Measurements from ENCODE around the gene OR51I1. TPM values are rescaled to one million over a fixed set of nuclear protein-coding genes. Genes with fewer than 3 reads are reported as not detected.
A peak's percentile ranks its signal among the peaks of the same experiment; 100 is the strongest.

The OR51I1 gene
- total RNA-seq, 1 experiment from 2014 or later: not detected

DNA sequence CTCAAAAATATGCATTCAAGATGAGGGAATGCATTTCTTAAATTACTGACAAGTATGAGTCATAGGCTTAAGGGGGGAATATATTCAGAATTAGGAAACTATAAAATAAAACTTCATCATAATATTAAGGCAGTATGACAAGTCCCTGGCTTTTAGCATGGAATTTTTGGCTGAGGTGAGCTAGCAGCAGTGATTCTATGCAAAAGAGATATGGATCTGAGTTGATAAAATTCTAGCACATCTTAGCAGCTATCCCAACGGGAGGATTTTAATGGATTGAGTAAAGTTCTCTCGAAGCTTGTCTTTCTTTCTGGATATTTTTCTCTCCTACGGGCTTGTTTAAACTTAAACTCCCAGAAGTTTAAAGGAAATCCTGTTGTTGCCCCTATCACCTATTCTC is 18.2 kb downstream of the OR51I1 start (continued):
- TF ChIP-seq, protein P1, sequence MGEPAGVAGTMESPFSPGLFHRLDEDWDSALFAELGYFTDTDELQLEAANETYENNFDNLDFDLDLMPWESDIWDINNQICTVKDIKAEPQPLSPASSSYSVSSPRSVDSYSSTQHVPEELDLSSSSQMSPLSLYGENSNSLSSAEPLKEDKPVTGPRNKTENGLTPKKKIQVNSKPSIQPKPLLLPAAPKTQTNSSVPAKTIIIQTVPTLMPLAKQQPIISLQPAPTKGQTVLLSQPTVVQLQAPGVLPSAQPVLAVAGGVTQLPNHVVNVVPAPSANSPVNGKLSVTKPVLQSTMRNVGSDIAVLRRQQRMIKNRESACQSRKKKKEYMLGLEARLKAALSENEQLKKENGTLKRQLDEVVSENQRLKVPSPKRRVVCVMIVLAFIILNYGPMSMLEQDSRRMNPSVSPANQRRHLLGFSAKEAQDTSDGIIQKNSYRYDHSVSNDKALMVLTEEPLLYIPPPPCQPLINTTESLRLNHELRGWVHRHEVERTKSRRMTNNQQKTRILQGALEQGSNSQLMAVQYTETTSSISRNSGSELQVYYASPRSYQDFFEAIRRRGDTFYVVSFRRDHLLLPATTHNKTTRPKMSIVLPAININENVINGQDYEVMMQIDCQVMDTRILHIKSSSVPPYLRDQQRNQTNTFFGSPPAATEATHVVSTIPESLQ (CRISPR knock-in tag; IDR thresholded peaks at IDR 0.05): no peak
- TF ChIP-seq CREB1 (CRISPR knock-in tag; IDR thresholded peaks at IDR 0.05) (no peak), ELF4 (CRISPR knock-in tag; IDR thresholded peaks at IDR 0.05; ENCODE audit: low read depth) (no peak)

DNA sequence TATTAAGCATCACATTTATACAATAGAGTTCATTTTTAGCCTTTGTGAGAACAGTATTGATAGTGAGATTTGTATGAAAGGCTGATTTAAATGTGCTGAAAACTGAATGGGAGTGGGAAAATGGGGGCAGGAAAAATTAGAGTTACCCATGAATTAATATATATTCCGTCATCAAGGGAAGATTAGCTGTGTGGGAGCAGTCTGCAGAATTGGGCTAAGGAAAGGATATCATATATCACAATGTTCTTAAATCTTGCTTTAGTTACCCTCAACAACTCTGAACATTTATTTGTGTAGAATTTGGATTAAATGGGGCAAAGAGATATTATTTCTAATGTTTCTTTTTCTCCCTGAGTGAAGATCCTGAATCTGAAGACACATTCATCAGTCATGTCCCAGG is 19.5 kb downstream of the OR51I1 start, which contains the start of gene OR51Q1:
OR51Q1 (plus strand) TSS at position 301 of the 400 bp plus-strand sequence; CDS start at position 391, 90 bp downstream.
- H3K27ac Mint-ChIP-seq: no peak within 1 kb of the TSS
- no peak within 1 kb of the TSS for H3K4me3 Mint-ChIP-seq
- peaks cover 21% of the 10 kb centered on the region for H3K9me3 Mint-ChIP-seq
- CTCF ChIA-PET: no interaction called here
- no peaks in the 10 kb centered on the region for H3K36me3 Mint-ChIP-seq
- H3K4me1 Mint-ChIP-seq: no peaks in the 10 kb centered on the region
- DNase-seq (ENCODE audit: low spot score) (no peak), ATAC-seq (no peak)
- no peak for TF ChIP-seq CBFB (CRISPR knock-in tag; IDR thresholded peaks at IDR 0.05; ENCODE audit: low read depth)
- no peaks in the 10 kb centered on the region for H3K27me3 Mint-ChIP-seq (ENCODE audit: low read depth)
- POLR2A ChIA-PET: no interaction called here

DNA sequence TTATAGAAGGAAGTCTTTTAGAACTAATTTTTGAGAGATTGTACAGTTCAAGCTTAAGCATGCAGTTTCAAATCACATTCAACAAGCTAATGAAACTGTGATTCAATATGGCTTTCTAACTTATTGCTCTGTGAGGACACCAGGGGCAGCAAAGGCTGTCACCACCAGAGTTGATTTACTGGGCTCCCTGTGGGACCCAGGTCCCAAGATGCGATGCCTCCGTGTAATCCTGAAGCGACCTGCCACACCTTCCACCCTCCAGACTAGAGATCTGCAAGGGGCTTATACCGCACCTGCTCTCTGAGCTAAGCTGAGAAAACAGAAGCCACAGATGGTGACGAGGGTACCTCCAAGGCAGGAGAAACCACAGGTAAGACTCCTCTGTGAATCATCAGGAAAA is 20.3 kb downstream of the OR51I1 start:
- ChIA-PET CTCF (no interaction called here), POLR2A (no interaction called here)
- H3K36me3 Mint-ChIP-seq: no peaks in the 10 kb centered on the region
- H3K27me3 Mint-ChIP-seq (ENCODE audit: low read depth): no peaks in the 10 kb centered on the region
- H3K4me1 Mint-ChIP-seq: no peaks in the 10 kb centered on the region
- peaks cover 21% of the 10 kb centered on the region for H3K9me3 Mint-ChIP-seq
- ATAC-seq (peak; percentile 83), DNase-seq (ENCODE audit: low spot score) (no peak)
- no peak overlapping the region for H3K4me3 Mint-ChIP-seq
- no peak for TF ChIP-seq CBFB (CRISPR knock-in tag; IDR thresholded peaks at IDR 0.05; ENCODE audit: low read depth)
- TF ChIP-seq PRRX2 (CRISPR knock-in tag; IDR thresholded peaks at IDR 0.05): no peak
- TF ChIP-seq RELA (CRISPR knock-in tag; IDR thresholded peaks at IDR 0.05; ENCODE audit: borderline replicate concordance): no peak
- no peak for TF ChIP-seq NR2C2 (CRISPR knock-in tag; IDR thresholded peaks at IDR 0.05)
- TF ChIP-seq, protein P2, sequence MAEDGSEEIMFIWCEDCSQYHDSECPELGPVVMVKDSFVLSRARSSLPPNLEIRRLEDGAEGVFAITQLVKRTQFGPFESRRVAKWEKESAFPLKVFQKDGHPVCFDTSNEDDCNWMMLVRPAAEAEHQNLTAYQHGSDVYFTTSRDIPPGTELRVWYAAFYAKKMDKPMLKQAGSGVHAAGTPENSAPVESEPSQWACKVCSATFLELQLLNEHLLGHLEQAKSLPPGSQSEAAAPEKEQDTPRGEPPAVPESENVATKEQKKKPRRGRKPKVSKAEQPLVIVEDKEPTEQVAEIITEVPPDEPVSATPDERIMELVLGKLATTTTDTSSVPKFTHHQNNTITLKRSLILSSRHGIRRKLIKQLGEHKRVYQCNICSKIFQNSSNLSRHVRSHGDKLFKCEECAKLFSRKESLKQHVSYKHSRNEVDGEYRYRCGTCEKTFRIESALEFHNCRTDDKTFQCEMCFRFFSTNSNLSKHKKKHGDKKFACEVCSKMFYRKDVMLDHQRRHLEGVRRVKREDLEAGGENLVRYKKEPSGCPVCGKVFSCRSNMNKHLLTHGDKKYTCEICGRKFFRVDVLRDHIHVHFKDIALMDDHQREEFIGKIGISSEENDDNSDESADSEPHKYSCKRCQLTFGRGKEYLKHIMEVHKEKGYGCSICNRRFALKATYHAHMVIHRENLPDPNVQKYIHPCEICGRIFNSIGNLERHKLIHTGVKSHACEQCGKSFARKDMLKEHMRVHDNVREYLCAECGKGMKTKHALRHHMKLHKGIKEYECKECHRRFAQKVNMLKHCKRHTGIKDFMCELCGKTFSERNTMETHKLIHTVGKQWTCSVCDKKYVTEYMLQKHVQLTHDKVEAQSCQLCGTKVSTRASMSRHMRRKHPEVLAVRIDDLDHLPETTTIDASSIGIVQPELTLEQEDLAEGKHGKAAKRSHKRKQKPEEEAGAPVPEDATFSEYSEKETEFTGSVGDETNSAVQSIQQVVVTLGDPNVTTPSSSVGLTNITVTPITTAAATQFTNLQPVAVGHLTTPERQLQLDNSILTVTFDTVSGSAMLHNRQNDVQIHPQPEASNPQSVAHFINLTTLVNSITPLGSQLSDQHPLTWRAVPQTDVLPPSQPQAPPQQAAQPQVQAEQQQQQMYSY (CRISPR knock-in tag; IDR thresholded peaks at IDR 0.05): no peak
- TF ChIP-seq, protein P3, sequence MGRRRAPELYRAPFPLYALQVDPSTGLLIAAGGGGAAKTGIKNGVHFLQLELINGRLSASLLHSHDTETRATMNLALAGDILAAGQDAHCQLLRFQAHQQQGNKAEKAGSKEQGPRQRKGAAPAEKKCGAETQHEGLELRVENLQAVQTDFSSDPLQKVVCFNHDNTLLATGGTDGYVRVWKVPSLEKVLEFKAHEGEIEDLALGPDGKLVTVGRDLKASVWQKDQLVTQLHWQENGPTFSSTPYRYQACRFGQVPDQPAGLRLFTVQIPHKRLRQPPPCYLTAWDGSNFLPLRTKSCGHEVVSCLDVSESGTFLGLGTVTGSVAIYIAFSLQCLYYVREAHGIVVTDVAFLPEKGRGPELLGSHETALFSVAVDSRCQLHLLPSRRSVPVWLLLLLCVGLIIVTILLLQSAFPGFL (CRISPR knock-in tag; IDR thresholded peaks at IDR 0.05; ENCODE audit: borderline replicate concordance): no peak
- no peak for TF ChIP-seq TEAD4 (CRISPR knock-in tag; IDR thresholded peaks at IDR 0.05)
- no peak for TF ChIP-seq ZNF671 (CRISPR knock-in tag; IDR thresholded peaks at IDR 0.05)
- TF ChIP-seq, protein P4, sequence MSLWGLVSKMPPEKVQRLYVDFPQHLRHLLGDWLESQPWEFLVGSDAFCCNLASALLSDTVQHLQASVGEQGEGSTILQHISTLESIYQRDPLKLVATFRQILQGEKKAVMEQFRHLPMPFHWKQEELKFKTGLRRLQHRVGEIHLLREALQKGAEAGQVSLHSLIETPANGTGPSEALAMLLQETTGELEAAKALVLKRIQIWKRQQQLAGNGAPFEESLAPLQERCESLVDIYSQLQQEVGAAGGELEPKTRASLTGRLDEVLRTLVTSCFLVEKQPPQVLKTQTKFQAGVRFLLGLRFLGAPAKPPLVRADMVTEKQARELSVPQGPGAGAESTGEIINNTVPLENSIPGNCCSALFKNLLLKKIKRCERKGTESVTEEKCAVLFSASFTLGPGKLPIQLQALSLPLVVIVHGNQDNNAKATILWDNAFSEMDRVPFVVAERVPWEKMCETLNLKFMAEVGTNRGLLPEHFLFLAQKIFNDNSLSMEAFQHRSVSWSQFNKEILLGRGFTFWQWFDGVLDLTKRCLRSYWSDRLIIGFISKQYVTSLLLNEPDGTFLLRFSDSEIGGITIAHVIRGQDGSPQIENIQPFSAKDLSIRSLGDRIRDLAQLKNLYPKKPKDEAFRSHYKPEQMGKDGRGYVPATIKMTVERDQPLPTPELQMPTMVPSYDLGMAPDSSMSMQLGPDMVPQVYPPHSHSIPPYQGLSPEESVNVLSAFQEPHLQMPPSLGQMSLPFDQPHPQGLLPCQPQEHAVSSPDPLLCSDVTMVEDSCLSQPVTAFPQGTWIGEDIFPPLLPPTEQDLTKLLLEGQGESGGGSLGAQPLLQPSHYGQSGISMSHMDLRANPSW (CRISPR knock-in tag; conservative IDR thresholded peaks at IDR 0.05; ENCODE audit: low read depth): no peak
- TF ChIP-seq, protein P5, sequence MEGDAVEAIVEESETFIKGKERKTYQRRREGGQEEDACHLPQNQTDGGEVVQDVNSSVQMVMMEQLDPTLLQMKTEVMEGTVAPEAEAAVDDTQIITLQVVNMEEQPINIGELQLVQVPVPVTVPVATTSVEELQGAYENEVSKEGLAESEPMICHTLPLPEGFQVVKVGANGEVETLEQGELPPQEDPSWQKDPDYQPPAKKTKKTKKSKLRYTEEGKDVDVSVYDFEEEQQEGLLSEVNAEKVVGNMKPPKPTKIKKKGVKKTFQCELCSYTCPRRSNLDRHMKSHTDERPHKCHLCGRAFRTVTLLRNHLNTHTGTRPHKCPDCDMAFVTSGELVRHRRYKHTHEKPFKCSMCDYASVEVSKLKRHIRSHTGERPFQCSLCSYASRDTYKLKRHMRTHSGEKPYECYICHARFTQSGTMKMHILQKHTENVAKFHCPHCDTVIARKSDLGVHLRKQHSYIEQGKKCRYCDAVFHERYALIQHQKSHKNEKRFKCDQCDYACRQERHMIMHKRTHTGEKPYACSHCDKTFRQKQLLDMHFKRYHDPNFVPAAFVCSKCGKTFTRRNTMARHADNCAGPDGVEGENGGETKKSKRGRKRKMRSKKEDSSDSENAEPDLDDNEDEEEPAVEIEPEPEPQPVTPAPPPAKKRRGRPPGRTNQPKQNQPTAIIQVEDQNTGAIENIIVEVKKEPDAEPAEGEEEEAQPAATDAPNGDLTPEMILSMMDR (IDR thresholded peaks at IDR 0.05): no peak
- TF ChIP-seq TEAD1 (CRISPR knock-in tag; IDR thresholded peaks at IDR 0.05): no peak
- no peak overlapping the region for H3K27ac Mint-ChIP-seq
